ENCODE data around the gene WSB2. TPM values are rescaled to one million over a fixed set of nuclear protein-coding genes. Genes with fewer than 3 reads are reported as not detected.
A peak's percentile ranks its signal among the peaks of the same experiment; 100 is the strongest.

WSB2 gene
- total RNA-seq, 1 experiment from 2014 or later = 55.9 TPM

DNA sequence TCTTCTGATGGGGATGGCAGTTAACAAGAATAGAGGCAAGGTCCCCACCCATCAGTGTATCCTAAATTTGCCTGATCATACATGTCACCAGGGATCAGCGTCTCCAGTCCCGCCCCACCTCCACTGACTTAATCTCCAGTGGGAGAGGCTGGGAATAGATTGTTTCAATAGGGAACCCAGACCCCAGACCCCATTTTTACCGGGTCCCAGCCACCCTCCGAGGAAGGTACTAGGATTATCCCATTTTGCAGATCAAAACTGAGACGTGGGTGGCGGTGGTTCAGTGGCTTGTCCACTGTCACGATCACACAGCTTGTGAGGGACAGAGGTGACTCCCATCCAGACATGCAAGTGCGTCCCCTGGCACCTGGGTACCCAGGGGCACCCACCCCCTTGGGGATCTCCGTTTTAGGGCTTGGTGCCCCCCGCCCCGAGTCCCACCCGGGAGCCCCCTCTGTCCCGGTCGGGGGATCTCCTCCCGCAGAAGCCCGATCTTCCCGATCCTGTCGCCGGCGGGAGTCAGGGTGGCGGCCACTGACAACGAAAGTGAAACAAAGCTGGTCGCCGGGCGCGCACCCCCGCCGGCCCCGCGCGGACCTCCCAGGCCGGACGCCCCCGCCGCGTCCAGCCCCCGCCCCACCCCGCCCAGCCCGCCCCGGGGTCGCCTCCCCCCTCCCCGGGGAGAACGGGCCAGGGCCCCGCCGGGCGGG lies 523 bp downstream of the WSB2 start:
- BruUV-seq (replicated peaks) = no TSS peak
- ChIA-PET CTCF (interaction anchor here (0.8 to 1.6 kb wide), 3 partner anchors 20 to 210 kb away, joined by 3 to 4 read pairs (median 3); no protein-coding TSS in a partner anchor), POLR2A (interaction anchor here (0.7 to 6.6 kb wide), 8 partner anchors 7 to 895 kb away, joined by 3 to 49 read pairs (median 5); partner anchors contain the start of genes PEBP1, RFC5, SUDS3 and VSIG10)
- DNase-seq (ENCODE audit: unreplicated experiment) = no peak
- Mint-ChIP-seq H3K4me3 (ENCODE audit: unreplicated experiment) (peak overlapping the region; percentile 89), H3K27me3 (ENCODE audit: insufficient read depth, unreplicated experiment) (no peaks in the 10 kb centered on the region), H3K36me3 (ENCODE audit: insufficient read depth, unreplicated experiment) (peaks cover 18% of the 10 kb centered on the region), H3K4me1 (ENCODE audit: insufficient read depth, unreplicated experiment) (peaks cover 27% of the 10 kb centered on the region), H3K27ac (ENCODE audit: low read depth, unreplicated experiment) (peak overlapping the region; percentile 93), H3K9me3 (ENCODE audit: unreplicated experiment) (no peaks in the 10 kb centered on the region)
- TF ChIP-seq, protein P1, sequence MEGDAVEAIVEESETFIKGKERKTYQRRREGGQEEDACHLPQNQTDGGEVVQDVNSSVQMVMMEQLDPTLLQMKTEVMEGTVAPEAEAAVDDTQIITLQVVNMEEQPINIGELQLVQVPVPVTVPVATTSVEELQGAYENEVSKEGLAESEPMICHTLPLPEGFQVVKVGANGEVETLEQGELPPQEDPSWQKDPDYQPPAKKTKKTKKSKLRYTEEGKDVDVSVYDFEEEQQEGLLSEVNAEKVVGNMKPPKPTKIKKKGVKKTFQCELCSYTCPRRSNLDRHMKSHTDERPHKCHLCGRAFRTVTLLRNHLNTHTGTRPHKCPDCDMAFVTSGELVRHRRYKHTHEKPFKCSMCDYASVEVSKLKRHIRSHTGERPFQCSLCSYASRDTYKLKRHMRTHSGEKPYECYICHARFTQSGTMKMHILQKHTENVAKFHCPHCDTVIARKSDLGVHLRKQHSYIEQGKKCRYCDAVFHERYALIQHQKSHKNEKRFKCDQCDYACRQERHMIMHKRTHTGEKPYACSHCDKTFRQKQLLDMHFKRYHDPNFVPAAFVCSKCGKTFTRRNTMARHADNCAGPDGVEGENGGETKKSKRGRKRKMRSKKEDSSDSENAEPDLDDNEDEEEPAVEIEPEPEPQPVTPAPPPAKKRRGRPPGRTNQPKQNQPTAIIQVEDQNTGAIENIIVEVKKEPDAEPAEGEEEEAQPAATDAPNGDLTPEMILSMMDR (IDR thresholded peaks at IDR 0.05; ENCODE audit: unreplicated experiment) = no peak
- intact Hi-C loops (cut with micrococcal nuclease) = loop anchor here (1.0 to 5.0 kb wide), 4 partner anchors 8 to 317 kb away; partner anchors contain the start of genes RFC5 and SUDS3

DNA sequence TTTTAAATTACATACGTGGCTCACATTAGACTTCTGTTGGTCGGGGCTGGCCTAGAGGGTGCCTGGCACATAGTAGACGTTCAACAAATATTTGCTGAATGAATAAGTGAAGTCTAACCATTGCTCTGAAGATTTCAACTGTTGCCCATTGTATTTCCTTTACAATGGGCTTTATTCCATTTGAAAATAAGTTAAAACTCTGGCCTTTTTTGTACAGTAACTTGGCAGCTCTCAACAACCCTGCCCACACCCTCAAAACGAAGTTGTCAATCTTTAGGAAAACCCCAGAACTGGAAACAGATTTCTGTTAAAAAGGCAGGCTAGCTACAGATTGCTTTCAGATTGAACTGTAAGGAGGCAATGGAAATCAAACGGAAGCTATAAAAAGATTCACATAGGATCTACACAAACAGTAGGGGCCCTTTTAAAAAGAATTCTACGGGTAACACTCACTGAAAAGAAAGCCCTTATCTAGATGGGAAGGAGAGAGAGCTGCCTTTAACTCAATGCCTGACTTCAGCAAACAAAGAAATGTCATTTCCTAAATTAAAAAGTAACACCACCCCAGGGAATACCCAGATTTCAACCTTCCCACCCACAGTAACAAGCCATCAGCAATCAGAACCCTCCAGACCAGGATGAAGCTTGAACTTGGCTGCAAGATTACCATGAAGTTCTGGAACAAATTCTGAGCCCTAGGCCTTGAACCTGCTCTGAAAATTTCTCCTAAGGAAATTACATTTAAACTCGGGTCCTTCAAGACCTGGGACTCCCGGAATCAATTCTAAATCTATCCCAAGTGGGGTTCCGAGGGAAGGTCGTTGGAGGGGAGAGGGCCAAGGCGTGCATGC lies 1.4 kb downstream of the WSB2 start:
- peaks cover 27% of the 10 kb centered on the region for H3K4me1 Mint-ChIP-seq (ENCODE audit: insufficient read depth, unreplicated experiment)
- intact Hi-C loops (cut with micrococcal nuclease) = loop anchor here (2.0 to 5.0 kb wide), 3 partner anchors 43 to 318 kb away; partner anchors contain the start of genes RFC5 and SUDS3
- peaks cover 18% of the 10 kb centered on the region for H3K36me3 Mint-ChIP-seq (ENCODE audit: insufficient read depth, unreplicated experiment)
- ChIA-PET CTCF (interaction anchor here (0.8 to 1.3 kb wide), 3 partner anchors 184 to 317 kb away, joined by 3 to 7 read pairs (median 4); partner anchors contain the start of gene SUDS3), POLR2A (interaction anchor here (0.7 to 6.6 kb wide), 5 partner anchors 23 to 317 kb away, joined by 3 to 49 read pairs (median 5); partner anchors contain the start of genes PEBP1, SUDS3 and VSIG10)
- no peaks in the 10 kb centered on the region for H3K27me3 Mint-ChIP-seq (ENCODE audit: insufficient read depth, unreplicated experiment)
- BruUV-seq (replicated peaks) = TSS peak; percentile 39
- no peaks in the 10 kb centered on the region for H3K9me3 Mint-ChIP-seq (ENCODE audit: unreplicated experiment)
- H3K4me3 Mint-ChIP-seq (ENCODE audit: unreplicated experiment) = peak overlapping the region; percentile 89
- no peak for DNase-seq (ENCODE audit: unreplicated experiment)
- H3K27ac Mint-ChIP-seq (ENCODE audit: low read depth, unreplicated experiment) = peak overlapping the region; percentile 93
- TF ChIP-seq, protein P1 (IDR thresholded peaks at IDR 0.05; ENCODE audit: unreplicated experiment) = no peak

DNA sequence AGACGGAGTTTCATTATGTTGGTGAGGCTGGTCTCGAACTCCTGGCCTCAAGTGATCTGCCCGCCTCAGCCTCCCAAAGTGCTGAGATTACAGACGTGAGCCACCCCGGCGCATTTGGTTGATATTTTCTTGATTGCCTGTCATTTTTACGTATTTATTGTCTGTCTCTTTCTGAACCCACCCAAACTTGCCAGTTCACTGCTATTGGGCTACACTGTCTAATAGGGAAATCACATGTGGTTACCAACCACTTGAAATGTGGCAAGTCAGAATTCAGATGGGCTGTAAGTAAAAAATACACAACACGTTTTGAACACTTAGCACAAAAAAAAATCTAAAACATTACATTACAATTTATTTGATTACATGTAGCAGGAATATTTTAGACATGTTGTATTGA lies 2.1 kb downstream of the WSB2 start:
- Mint-ChIP-seq H3K9me3 (ENCODE audit: unreplicated experiment) (no peaks in the 10 kb centered on the region), H3K36me3 (ENCODE audit: insufficient read depth, unreplicated experiment) (peaks cover 18% of the 10 kb centered on the region), H3K4me3 (ENCODE audit: unreplicated experiment) (no peak overlapping the region), H3K27ac (ENCODE audit: low read depth, unreplicated experiment) (peak overlapping the region; percentile 93), H3K4me1 (ENCODE audit: insufficient read depth, unreplicated experiment) (peaks cover 27% of the 10 kb centered on the region), H3K27me3 (ENCODE audit: insufficient read depth, unreplicated experiment) (no peaks in the 10 kb centered on the region)
- ChIA-PET CTCF (interaction anchor here (1.1 to 1.3 kb wide), 2 partner anchors 184 to 317 kb away, joined by 4 to 7 read pairs; partner anchors contain the start of gene SUDS3), POLR2A (interaction anchor here (1.7 to 6.6 kb wide), 3 partner anchors 41 to 77 kb away, joined by 3 to 49 read pairs (median 23); partner anchors contain the start of genes PEBP1 and VSIG10)
- DNase-seq (ENCODE audit: unreplicated experiment) = no peak
- intact Hi-C loops (cut with micrococcal nuclease) = no loop called here
- TF ChIP-seq, protein P1 (IDR thresholded peaks at IDR 0.05; ENCODE audit: unreplicated experiment) = no peak
- no TSS peak for BruUV-seq (replicated peaks)

All from MCF 10A (cell line).